ELR (cell line): ENCODE measurements around the gene FBXL19.

ENCODE experiments used
- DNase-seq: peaks from one replicate; pipeline ENCODE4 v3.0.0-alpha.2; 2015; ENCODE audit warnings: low read depth

FBXL19 gene

DNA sequence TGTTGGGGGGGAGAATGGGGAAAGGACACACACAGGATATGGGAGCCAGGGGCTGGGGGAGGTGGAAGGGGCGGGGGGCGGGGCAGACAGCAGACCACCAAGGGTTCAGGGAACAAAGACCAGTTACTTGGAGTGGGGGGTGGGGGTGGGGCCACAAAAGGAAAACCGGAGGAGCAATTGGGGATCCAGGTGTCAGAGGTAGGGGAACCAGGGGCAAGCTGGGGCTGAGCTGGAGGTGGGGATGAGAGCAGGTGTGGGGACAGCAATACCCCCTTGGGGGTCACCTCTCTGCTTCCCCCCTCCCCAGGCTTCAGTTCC is 24.1 kb downstream of the FBXL19 start:
- no peak for DNase-seq

DNA sequence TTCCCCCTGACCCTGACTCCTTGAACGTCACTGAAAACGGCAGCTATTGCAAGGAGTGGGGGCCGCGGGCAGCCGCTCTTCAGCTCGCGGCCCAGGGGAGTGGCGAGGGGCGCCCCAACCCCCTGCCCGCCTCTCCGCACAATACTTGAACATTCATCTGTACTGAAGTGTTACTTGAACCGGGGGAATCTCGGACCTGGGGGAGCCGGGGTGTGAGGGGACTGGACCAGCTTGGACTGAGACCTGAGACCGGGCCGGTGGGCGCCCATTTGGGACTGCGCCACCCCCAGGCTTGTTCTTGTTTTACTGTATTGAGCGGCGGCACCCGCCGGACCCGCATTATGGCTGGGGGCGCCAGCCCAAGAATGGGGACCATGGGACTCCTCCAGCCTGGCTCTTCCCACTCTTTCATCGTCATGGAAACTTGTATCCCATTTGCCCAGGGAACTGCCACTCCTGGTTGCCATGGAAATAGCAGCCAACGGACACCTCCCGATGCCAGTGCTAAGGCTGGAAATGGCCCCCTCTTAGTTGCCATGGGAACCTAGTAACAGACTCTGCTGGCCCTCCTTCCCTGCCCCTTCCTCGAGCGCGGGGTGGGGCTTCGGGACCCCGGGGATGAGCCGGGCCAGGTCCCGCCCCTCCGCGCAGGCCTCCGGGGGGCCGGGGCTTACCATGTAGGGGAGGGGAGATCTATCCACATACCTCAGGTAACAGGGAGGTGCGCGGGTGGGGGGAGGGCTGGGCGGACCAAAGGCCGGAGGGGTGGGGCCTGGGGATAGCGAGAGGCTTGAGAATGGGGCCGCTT is 24.7 kb downstream of the FBXL19 start:
- peak; percentile 99 for DNase-seq

DNA sequence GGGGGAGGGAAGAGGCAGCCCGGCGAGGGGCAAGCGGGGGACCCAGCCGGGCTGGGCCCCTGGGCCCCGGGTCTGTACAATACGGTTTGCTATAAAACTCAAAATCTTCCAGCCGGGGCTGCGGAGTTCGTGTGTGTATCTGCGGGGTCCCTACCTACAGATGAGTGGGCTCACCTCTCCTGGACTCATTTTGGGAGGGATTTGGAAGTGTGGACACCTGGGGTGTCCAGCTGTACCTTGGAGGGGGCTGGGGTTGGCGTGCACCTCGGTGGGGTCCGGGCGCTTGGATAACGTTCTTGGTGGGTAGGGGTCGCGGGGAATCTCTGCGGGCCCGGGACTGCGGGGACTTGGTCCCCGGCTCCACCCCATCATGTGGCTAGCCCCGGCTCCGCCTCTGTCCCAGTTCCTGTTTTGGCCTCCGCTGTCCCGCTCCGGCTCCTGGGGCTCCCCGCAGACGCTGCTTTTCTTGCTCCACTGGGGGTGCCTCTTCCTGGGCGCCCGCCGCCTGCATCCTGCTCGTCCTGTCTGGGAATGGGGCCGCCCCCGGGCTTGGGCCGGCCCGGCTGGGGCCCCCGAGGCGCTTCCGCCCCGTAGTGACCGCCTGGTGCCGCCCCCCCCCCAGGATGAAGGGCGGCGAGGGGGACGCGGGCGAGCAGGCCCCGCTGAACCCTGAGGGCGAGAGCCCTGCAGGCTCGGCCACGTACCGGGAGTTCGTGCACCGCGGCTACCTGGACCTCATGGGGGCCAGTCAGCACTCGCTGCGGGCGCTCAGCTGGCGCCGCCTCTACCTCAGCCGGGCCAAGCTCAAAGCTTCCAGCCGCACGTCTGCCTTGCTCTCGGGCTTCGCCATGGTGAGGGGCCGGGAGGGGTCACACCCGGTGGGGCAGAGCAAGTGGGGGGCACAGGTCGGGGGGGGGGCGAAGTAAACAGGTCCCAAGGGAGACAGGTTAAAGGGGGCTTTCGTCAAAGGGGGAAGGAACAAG is 25.6 kb downstream of the FBXL19 start, which contains the start of gene ORAI3:
ORAI3 (plus strand) TSS at position 402 of the 983 bp plus-strand sequence; CDS start at position 624, 222 bp downstream.
- DNase-seq: peak; percentile 80

DNA sequence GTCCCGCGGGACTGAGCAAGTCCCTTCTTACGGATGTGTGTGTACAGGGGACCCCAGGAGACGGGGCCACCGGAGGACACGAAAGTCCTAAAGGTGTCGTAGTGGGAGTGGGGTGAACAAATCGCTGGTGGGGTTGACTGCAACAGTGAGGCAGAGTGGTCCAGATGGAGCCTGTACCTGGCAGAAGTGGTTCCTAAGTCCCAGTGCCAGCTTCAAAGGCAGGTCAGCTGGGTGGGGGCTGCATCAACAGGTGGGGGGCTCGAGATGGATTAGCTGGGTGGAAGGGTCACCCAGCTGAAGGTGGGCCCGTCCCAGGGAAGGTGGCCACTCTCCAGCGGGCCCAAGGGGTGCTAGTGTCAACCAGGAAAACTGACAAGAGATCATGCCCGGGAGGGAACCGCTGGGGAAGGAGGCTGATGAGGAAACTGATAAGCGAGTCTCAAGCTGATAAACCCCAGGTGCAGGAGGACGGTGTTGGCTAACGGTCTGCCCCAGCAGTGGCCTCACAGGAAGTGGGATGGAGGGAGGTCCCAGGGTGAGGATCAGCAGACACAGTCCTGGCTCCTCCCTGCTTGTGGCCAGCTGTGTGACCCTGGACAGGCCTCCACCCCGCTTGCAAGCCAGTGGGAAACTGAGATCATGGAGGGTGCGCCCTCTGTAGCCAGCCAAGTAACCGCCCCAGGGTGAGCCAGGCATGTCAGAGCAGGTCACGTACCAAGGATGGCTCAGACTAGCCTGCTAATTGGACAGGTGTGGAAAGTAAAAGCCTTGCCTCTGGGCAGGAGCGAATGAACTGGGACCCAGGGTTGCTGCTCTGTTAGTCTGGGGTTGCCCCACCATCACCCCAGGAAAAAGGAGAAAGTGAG is 26.5 kb downstream of the FBXL19 start:
- DNase-seq: peak; percentile 89

DNA sequence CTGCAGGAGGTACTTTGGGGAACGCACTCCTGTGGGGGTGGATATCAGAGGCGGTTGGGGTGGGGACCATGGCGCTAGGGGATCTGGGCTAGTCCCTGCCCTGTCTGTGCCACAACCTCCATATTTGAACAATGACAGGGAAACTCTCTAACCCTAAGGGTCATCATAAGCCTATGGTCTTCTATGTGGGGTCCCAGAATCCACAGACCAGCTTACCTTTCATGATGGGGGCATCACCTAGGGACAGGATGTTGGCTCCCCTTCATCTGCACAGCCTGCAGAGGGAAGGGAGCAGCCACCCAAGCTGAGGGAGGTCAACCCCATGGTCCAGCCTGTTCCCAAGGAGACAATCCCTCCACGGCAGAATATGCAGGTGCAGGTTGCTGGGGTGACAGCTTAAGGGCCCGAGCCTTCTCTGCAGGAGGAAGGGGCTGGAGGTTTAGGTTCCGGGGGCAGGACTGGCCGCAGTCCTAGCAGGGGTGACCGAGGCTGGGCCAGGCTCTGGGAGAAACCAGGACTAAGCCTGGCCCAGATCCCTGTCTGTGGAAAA is 27.2 kb downstream of the FBXL19 start:
- DNase-seq: no peak

DNA sequence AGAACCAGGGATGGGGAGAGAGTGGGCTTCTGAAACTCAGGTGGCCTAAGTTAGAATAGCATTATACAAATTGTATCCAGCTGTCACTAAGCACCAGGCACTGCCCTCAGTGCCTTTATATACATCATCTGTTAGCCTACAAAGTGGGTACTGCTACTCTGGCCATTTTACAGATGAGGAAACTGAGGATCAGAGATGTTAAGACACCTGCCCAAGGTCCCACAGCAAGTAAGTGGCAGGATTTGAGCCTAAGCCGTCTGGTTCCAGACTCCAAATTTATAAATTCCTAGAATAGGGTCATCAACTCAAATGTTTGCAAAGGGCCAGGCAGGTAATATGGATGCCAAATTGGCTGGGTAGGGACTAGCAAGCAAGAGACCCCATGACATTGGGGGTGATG is 27.8 kb downstream of the FBXL19 start:
- no peak for DNase-seq

DNA sequence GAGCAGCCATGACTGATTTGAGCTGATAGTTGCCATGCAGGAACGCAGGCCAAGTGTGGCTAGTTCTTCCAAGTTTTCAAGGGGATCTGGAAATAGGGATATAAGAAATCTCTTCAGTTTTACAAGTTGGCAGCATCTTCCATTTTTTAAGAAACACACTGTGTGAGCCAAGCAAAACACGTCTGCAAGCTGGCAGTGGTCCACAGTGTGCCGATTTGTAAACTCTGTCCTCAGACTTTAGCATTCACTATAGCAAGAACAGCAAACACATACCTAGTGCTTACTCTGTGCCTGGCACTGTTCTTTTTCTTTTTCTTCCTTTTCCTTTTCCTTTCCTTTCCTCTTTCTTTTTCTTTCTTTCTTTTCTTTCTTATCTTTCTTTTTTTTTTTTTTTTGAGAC is 28.4 kb downstream of the FBXL19 start:
- no peak for DNase-seq

DNA sequence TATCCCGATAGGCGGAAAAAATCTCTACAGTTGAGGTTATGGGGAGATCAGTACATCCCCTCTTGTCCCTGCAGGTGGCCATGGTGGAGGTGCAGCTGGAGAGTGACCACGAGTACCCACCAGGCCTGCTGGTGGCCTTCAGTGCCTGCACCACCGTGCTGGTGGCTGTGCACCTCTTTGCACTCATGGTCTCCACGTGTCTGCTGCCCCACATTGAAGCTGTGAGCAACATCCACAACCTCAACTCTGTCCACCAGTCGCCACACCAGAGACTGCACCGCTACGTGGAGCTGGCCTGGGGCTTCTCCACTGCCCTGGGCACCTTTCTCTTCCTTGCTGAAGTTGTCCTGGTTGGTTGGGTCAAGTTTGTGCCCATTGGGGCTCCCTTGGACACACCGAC is 29.7 kb downstream of the FBXL19 start:
- no peak for DNase-seq

DNA sequence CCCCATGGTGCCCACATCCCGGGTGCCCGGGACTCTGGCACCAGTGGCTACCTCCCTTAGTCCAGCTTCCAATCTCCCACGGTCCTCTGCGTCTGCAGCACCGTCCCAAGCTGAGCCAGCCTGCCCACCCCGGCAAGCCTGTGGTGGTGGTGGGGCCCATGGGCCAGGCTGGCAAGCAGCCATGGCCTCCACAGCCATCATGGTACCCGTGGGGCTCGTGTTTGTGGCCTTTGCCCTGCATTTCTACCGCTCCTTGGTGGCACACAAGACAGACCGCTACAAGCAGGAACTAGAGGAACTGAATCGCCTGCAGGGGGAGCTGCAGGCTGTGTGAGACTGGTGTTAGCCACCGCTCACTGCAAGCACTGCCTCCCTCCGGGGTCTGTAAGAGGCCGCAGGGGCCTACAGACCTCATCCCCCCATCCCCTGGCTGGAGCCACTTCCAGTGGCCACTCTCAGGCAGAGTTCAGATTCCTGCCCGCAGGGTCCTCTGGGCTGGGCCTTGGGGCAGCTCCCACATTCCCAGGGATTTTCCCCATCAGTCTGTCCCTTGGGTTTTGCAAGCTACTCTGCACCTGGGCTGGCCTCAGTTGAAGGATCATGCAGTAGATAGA is 30.2 kb downstream of the FBXL19 start:
- DNase-seq: peak; percentile 79

DNA sequence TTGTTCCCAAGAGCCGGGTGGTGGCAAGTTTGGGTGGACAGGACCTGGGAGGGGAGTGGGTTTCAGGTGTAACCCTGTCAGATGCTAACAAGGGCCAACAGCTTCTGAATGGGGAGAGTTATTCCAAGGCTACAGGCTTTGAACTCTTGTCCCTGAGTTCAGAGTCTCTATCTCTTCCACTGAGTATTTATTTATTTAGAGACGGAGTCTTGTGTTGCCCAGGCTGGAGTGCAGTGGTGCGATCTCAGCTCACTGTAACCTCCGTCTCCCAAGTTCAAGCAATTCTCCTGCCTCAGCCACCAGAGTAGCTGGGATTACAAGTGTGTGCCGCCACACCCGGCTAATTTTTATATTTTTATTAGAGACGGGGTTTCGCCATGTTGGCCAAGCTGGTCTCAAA is 31.6 kb downstream of the FBXL19 start:
- DNase-seq: no peak

DNA sequence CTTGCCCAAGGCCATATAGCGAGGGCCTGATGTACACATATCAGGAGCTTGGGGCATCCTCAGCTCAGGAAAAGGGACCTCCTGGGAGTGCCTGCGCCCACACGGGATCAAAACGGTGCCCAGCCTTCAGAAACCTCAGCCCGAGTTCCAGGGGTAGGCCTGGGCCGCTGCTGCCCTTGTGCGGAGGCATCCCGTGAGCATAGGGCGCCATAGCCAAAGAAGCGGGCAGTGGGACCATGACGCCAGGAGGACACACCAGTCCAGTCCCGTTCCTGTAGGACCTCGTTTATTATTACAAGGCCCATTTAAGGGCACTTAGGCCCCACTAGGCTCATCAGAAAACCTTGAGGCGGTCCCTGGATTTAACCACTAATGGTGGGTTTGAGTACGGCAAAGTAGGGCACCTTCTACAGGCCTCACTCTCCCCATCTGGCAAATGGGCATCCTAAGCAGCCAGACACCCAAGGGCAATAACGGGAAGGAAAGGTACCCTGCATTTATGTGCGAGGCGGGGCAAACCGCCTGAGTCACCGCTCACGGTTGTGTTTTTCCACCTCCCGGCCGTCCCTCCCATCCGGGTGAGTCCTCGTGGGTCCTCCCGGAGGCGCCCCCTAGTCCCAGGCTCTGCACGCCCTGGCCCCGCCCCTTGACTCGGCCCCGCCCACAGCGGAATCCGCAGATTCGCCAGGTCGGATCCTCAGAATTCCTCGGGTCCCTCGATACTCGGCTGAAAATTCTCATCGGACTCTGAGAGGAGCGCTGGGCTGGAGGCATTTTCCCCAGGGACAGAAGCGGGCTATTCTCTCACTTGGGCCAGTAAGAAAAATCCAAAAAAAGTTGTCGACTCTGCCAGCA is 33.5 kb downstream of the FBXL19 start:
- DNase-seq: peak; percentile 95

DNA sequence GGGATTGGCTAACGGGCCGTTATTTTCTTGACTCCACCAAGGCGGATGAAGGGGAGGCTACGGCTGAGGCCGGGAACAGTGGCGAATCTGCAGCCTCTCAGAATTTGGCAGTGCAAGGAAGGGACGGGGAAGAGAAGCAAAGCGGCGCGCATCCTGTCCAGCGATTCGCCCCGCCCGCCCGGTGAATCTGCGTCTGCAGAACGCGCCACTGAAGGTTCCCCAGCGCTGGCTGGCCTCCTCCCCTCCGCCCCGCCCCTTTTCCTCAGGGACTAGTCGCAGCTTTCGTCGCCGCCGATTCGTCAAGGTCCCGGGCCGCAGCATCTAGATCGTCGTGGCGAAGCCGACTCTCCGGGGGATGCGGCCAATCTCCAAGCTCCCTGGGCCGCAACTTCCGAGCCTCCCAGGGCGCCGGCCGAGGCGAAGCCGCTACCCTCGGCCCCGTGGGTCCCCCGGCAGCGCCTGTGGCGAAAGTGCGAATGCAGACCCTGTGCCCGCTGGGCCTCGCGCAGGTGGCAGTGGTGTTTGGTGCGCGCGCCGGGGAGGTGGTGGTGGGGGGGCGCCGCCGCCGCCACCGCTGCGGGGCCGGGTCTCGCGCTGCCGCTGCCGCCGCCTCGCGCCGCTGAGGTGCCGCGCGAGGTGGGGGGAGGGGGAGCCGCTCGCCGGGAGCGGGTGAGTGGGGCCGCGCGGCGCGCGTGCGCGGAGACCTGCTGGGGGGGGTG is 34.2 kb downstream of the FBXL19 start, which contains the start of gene SETD1A:
SETD1A (plus strand) TSS at position 299 of the 719 bp plus-strand sequence. CDS start 978 bp downstream, outside the sequence.
- peak; percentile 98 for DNase-seq

DNA sequence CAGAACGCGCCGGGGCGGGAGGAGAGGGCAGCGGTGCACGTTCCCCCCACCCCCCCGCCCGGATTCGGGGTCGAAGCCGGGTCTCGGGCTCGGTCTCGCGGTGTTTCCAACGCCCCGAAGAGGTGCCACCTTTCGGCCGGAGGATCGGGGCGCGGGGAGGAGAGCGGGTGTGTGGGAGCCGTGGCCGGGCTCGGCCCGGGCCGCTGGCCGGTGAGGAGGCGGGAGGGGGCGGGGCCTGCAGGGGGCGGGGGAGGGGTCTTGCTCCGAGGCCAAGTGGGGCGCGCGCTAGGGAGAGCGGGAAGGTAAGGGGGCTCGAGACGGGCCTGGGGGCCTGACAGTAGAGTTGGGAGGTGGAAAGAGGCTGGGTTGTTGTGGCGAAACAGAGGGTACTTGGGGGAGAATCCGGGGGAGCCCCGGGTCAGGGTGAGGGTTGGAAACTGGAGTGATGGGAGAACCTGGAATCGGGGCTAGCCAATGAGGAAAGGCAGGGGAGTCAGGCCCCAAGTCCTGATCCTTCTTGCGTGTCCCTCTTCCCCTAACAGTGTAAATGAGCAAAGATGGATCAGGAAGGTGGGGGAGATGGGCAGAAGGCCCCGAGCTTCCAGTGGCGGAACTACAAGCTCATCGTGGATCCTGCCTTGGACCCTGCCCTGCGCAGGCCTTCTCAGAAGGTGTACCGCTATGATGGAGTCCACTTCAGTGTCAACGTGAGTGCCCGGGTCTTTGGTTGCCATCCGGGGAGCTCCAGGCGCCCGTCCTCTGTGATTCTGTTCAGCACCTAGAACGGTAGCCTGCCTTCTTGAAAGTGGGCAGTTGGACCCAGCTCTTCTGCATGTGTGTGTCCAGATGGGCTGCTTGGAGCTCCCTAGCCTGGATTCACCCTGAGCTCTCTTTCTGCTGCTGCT is 35.1 kb downstream of the FBXL19 start:
- DNase-seq: peak; percentile 74

DNA sequence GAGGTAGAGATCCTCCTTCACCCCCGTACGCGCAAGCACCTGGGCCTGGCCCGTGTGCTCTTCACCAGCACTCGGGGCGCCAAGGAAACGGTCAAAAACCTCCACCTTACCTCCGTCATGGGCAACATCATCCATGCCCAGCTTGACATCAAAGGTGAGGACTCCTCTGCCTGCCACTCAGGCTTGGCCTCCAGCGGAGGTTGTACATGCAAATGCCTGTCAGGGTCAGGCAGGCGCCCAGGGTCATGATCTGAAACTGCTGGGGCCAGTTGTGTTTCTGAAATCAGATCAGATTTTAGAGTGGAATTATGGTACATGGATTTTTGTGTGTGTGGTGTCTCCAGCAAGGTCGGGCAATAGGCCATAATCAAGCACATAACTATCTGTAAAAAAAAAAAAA is 38.0 kb downstream of the FBXL19 start:
- DNase-seq: no peak

DNA sequence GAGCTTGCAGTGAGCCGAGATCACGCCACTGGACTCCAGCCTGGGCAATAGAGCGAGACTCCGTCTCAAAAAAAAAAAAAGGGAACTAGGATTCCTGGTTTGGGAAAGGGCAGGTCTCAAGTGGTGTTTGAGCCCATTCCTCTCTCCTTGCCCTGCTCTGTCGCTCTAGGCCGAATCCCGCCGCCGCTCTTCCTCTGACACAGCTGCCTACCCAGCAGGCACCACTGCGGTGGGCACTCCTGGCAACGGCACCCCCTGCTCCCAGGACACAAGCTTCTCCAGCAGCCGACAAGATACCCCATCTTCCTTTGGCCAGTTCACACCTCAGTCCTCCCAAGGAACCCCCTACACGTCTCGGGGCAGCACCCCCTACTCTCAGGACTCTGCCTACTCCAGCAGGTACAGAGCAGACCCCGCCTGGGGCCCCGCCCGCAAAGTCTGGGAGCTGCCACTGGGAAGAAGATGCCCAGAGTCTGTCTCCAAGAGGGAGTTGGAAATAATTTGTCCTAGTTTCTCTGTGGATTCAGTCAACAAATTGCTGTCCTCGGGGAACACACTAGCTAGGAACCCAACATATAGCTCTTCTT is 40.6 kb downstream of the FBXL19 start:
- no peak for DNase-seq

DNA sequence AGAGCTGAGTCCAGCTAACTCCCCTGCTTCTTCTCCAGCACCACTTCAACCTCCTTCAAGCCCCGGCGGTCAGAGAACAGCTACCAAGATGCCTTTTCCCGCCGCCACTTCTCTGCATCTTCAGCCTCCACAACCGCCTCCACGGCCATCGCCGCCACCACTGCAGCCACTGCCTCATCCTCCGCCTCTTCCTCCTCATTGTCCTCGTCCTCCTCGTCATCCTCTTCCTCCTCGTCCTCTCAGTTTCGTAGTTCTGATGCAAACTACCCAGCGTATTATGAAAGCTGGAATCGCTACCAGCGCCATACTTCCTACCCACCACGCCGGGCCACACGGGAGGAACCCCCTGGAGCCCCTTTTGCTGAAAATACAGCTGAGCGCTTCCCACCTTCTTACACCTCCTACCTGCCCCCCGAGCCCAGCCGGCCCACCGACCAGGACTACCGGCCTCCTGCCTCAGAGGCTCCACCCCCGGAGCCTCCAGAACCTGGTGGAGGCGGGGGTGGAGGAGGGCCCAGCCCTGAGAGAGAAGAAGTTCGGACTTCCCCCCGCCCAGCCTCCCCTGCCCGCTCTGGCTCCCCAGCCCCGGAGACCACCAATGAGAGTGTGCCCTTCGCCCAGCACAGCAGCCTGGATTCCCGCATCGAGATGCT is 41.3 kb downstream of the FBXL19 start:
- no peak for DNase-seq

DNA sequence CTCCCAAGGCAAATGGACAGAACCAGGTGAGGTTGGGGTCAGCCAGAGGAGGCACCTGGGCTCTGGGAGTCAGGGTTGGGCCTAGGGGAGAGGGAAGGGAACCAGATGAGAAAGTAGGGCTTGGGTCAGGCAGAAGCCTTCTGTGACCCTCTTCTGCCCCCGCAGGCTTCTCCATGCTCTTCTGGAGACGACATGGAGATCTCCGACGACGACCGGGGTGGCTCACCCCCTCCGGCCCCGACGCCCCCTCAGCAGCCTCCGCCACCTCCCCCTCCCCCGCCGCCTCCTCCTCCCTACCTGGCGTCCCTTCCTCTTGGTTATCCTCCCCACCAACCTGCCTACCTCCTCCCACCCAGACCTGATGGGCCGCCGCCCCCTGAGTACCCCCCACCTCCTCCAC is 42.1 kb downstream of the FBXL19 start:
- no peak for DNase-seq
